Progenitor cell of endocrine pancreas (in vitro differentiated cells): ENCODE measurements around the gene DDX24. TPM values are rescaled to one million over a fixed set of nuclear protein-coding genes. Genes with fewer than 3 reads are reported as not detected.

Experiments
- DNase-seq: peaks from one replicate; pipeline ENCODE4 v3.0.0; 2021; ENCODE audit warnings: low spot score; ENCODE audit not compliant: unreplicated experiment
- H3K27ac Mint-ChIP-seq: 2 replicates; pipeline ENCODE4 v1.8.0; 2021; ENCODE audit warnings: mild to moderate bottlenecking, moderate library complexity, mixed read lengths
- H3K27me3 Mint-ChIP-seq: 2 replicates; pipeline ENCODE4 v1.8.0; 2021; ENCODE audit warnings: mixed read lengths
- H3K36me3 Mint-ChIP-seq: 2 replicates; pipeline ENCODE4 v1.8.0; 2022; ENCODE audit warnings: mixed read lengths; ENCODE audit not compliant: insufficient read depth
- H3K4me1 Mint-ChIP-seq: 2 replicates; pipeline ENCODE4 v1.8.0; 2021; ENCODE audit warnings: low read depth, mixed read lengths
- H3K4me3 Mint-ChIP-seq: 2 replicates; pipeline ENCODE4 v1.8.0; 2021; ENCODE audit warnings: low read depth, mild to moderate bottlenecking, moderate library complexity, mixed read lengths
- H3K9me3 Mint-ChIP-seq: 2 replicates; pipeline ENCODE4 v1.8.0; 2021; ENCODE audit warnings: low read depth, mixed read lengths
- CTCF ChIP-seq: fragments of 200-600 bp; sonication (generic); IDR thresholded peaks from one replicate; pipeline ENCODE4 v1.5.0; 2021; ENCODE audit warnings: antibody characterized with exemption, mild to moderate bottlenecking; ENCODE audit not compliant: unreplicated experiment
- total RNA-seq: library from RNA; stranded (reverse); gene quantifications from 2 replicates; pipeline ENCODE4 v1.2.1, GENCODE V29; 2021

DDX24 gene
- total RNA-seq, 1 donor from 2014 or later, result 139 TPM

GRCh38 chr14:94051779-94052178, 29.2 kb downstream of the DDX24 start:
- H3K9me3 Mint-ChIP-seq, result no peaks in the 10 kb centered on the region
- no peaks in the 10 kb centered on the region for H3K4me1 Mint-ChIP-seq
- TF ChIP-seq CTCF, result no peak
- H3K36me3 Mint-ChIP-seq, result peaks cover 22% of the 10 kb centered on the region
- no peak overlapping the region for H3K4me3 Mint-ChIP-seq
- no peaks in the 10 kb centered on the region for H3K27me3 Mint-ChIP-seq
- H3K27ac Mint-ChIP-seq, result no peak overlapping the region
- no peak for DNase-seq

DNA sequence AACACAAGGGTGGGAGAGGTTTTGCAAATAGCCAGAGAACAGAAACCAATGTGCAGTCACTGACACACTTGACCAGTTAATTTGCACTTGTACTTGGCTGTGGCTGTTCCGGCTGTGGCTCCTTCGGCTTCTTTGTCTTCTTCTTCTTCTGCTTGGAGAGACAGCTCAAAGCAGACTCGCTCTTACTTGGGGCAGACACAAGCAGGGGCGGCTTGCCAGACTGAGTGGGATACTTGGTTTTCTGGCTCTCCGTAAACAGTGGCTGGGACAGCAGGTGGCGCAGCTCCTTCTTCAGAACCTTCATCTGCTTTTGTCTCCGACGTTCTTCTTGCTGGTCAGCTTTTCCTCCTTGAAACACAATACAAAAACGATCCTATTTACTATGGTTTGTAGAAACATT, 29.9 kb downstream of the DDX24 start:
- no peaks in the 10 kb centered on the region for H3K4me1 Mint-ChIP-seq
- peak; percentile 56 for TF ChIP-seq CTCF
- no peaks in the 10 kb centered on the region for H3K27me3 Mint-ChIP-seq
- no peaks in the 10 kb centered on the region for H3K9me3 Mint-ChIP-seq
- peaks cover 20% of the 10 kb centered on the region for H3K36me3 Mint-ChIP-seq
- no peak overlapping the region for H3K27ac Mint-ChIP-seq
- no peak overlapping the region for H3K4me3 Mint-ChIP-seq
- no peak for DNase-seq

DNA sequence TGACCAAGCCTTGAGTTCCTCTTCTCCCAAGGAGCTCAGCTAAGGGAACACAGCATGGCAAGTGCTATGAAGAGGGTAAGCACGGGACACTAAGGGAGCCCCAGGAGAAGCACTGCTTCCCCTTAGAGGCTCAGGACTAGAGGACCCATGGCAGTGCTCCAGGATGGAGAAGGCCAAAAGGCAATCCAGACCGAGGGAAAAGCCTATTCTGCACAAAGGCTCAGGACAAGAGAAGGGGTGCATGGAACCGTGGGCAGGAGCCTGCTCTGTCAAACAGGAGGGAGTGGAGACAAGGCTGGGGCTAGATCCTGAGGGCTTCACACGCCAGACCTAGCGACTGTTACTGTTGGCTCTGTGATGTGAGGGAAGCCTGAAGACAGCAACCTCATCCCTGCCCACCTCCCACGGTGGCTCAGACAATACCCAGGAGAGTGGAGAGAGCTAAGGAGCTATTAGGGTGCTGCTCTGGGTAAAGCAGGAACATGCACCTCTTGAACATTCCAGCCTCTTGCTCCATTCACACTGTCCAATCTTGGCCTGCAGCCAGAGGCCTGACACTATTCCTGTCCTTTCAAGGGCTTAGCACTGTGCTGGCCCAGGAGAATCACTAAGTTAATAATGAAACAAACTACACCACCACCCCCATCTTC, 30.6 kb downstream of the DDX24 start:
- Mint-ChIP-seq H3K27me3 (no peaks in the 10 kb centered on the region), H3K9me3 (no peaks in the 10 kb centered on the region)

GRCh38 chr14:94049625-94050023, 31.4 kb downstream of the DDX24 start:
- Mint-ChIP-seq H3K4me3 (no peak overlapping the region), H3K4me1 (no peaks in the 10 kb centered on the region), H3K36me3 (peaks cover 21% of the 10 kb centered on the region), H3K9me3 (no peaks in the 10 kb centered on the region), H3K27me3 (no peaks in the 10 kb centered on the region), H3K27ac (no peak overlapping the region)
- no peak for DNase-seq
- TF ChIP-seq CTCF, result no peak

More for the DNA sequence above, 30.6 kb downstream of the DDX24 start:
- no peaks in the 10 kb centered on the region for H3K4me1 Mint-ChIP-seq
- H3K27ac Mint-ChIP-seq, result no peak overlapping the region
- DNase-seq, result no peak
- TF ChIP-seq CTCF, result no peak
- H3K4me3 Mint-ChIP-seq, result no peak overlapping the region
- H3K36me3 Mint-ChIP-seq, result peaks cover 20% of the 10 kb centered on the region

DNA sequence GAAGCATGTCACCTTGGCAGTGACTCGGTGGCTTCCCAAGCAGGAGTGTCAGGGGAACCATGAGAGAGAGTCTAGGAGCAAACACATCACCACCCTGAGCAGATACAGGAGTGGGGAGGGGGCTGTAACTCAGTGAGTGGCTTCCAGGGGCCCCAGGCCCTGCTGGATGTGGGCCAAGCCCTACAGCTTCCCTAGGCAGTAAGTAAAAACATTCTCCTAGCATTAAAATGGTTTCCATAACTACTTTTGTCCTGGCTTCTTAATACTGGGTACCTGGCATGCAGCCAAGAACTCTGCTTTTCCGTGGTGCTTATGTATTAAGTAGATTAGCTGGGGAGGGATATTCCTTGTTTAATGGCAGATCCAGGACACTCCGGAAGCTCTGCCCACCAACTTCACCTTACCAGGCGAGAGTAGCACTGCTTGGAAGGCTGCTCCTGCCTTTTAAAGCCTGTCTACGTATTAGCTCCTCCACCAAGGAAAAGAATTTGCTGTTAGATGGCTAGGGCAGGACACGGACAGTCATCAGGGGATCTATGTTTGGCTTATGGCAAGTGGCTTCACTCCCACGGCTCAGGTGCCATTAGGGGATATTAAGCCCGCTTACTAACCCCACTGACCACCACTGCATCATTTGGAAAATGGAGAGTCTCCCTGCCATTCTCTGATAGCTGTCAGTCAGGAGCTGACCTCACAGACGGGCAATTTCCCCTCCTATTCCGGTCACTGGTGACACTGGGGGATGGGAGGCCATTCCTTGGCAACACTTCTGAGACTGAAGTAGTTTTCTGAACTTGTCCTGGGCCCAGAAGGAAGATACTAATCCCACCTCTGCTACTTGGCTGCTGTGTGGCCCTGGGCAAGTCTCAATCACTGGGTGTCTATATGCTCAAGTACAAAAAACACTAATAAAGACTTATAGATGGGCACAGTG, 32.0 kb downstream of the DDX24 start:
- H3K27ac Mint-ChIP-seq, result no peak overlapping the region
- H3K36me3 Mint-ChIP-seq, result peaks cover 18% of the 10 kb centered on the region
- DNase-seq, result no peak
- H3K4me3 Mint-ChIP-seq, result no peak overlapping the region
- no peak for TF ChIP-seq CTCF
- no peaks in the 10 kb centered on the region for H3K4me1 Mint-ChIP-seq
- no peaks in the 10 kb centered on the region for H3K9me3 Mint-ChIP-seq
- no peaks in the 10 kb centered on the region for H3K27me3 Mint-ChIP-seq
